ENCODE measurements around the gene NLRP6.

GRCh38 chr11:255816-256215 lies 22.4 kb upstream of the NLRP6 start:
- no peak for TF ChIP-seq CTCF (IDR thresholded peaks at IDR 0.05)
- TF ChIP-seq POLR2A (IDR thresholded peaks at IDR 0.05): no peak

Measured in gastroesophageal sphincter (tissue), 3 donors.